Pulmonary artery endothelial cell (primary cell): ENCODE data around the gene ADGRL3. TPM values are rescaled to one million over a fixed set of nuclear protein-coding genes. Genes with fewer than 3 reads are reported as not detected.

Experiments used
- DNase-seq: peaks from one replicate; pipeline ENCODE4 v3.0.0-alpha.2; 2011; ENCODE audit warnings: low read depth, low spot score
- total RNA-seq: library from RNA; depleted of rRNA; stranded (reverse); fragments of >200 nt; gene quantifications from 2 replicates; pipeline ENCODE4 v1.2.3, GENCODE V29; 2014

The ADGRL3 gene
- not detected in 2 replicates for total RNA-seq

- DNase-seq, result no peak
These were observed at the start of gene ADGRL3 for GRCh38 chr4:61200187-61200915. ADGRL3 (plus strand) TSS chr4:61200326.

GRCh38 chr4:61152433-61152832 lies 47.7 kb upstream of the ADGRL3 start:
- no peak for DNase-seq

- no peak for DNase-seq
These were observed 39.6 kb upstream of the ADGRL3 start for GRCh38 chr4:61160478-61160877.

GRCh38 chr4:61162116-61162515 lies 38.0 kb upstream of the ADGRL3 start:
- DNase-seq, result no peak

- DNase-seq, result no peak
These were observed 26.3 kb upstream of the ADGRL3 start for GRCh38 chr4:61173799-61174198.

GRCh38 chr4:61175495-61175894 lies 24.6 kb upstream of the ADGRL3 start:
- no peak for DNase-seq

GRCh38 chr4:61177367-61177766 lies 22.8 kb upstream of the ADGRL3 start:
- DNase-seq, result no peak

GRCh38 chr4:61180405-61180804 lies 19.7 kb upstream of the ADGRL3 start:
- no peak for DNase-seq

- DNase-seq, result no peak
These were observed 17.2 kb upstream of the ADGRL3 start for GRCh38 chr4:61182915-61183314.

- DNase-seq, result no peak
These were observed 14.8 kb upstream of the ADGRL3 start for GRCh38 chr4:61185288-61185687.

- DNase-seq, result no peak
These were observed 7.7 kb upstream of the ADGRL3 start for GRCh38 chr4:61192392-61192791.

- DNase-seq, result no peak
These were observed 6.3 kb upstream of the ADGRL3 start for GRCh38 chr4:61193863-61194262.

- DNase-seq, result no peak
These were observed 5.6 kb upstream of the ADGRL3 start for GRCh38 chr4:61194571-61194970.

GRCh38 chr4:61195101-61195500 lies 5.0 kb upstream of the ADGRL3 start:
- no peak for DNase-seq

- DNase-seq, result no peak
These were observed 1.4 kb upstream of the ADGRL3 start for GRCh38 chr4:61198686-61199085.

GRCh38 chr4:61199873-61200186 lies 296 bp upstream of the ADGRL3 start:
- no peak for DNase-seq

- no peak for DNase-seq
These were observed 895 bp downstream of the ADGRL3 start for GRCh38 chr4:61200916-61201526.

- DNase-seq, result no peak
These were observed 1.4 kb downstream of the ADGRL3 start for GRCh38 chr4:61201561-61201960.

- DNase-seq, result no peak
These were observed 2.0 kb downstream of the ADGRL3 start for GRCh38 chr4:61201961-61202637.

GRCh38 chr4:61202638-61203435 lies 2.7 kb downstream of the ADGRL3 start:
- no peak for DNase-seq

- DNase-seq, result no peak
These were observed 3.3 kb downstream of the ADGRL3 start for GRCh38 chr4:61203436-61203790.
